ENCODE measurements around the gene ADAMTS2.

The ADAMTS2 gene

DNA sequence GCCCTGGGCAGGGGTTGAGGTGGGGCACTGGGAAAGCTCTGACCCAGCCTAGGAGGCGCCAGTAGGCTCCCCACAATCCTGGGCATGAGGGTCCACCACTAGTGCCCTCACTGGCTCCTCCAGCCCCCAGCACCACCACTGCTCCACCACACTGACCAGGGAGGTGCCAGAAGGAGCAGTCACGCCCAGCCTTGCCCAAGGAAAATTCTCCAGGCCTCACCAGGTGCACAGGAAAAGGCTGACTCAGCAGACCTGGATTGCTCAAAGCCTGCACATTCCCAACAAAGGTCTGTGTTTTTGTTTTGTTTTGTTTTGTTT, 222.2 kb downstream of the ADAMTS2 start:
- Mint-ChIP-seq H3K4me3 (no peak overlapping the region), H3K4me1 (peaks cover 0 to 1% of the 10 kb centered on the region in 2 donors), H3K9me3 (peaks cover 4 to 7% of the 10 kb centered on the region in 2 donors), H3K27ac (no peak overlapping the region), H3K36me3 (no peaks in the 10 kb centered on the region), H3K27me3 (peaks cover 0 to 7% of the 10 kb centered on the region in 2 donors)
- ATAC-seq (replicated peaks) (no peak), DNase-seq (no peak)

DNA sequence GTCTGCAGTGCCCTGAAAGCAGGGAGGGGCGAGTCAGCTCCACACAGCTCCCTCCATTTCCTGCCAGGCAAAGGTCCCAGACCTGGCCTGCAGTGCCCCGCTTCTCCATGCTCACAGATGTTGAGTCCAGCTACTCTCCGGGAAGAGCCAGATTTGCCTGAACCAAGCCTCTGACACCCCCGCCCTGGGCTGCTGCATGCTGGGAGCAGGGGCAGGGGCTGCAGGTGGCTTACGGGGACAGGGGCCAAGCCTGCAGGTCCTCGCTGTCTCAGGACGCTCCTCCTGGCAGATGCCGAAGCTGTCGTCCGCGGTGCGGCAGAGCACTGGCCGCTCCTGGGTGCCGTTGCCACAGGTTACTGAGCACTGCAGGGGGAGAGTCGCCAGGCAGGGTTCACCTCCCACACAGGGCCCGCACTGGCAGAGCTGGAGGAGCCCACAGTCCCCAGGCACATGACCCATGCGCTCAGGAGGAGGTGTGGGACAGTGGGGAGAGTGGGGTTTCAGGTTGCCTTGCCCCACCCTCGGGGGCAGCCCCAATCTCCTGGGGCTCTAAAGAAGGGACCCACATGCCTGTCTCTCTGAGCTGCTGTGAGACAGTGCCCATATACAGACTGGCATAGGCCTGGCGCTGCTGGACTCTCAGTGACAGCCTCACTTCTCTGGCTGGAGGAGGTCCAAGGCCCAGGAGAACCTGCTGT, 222.7 kb downstream of the ADAMTS2 start:
- ATAC-seq (replicated peaks) (no peak), DNase-seq (no peak)
- peaks cover 4 to 7% of the 10 kb centered on the region in 2 donors for H3K9me3 Mint-ChIP-seq
- H3K27ac Mint-ChIP-seq = no peak overlapping the region
- H3K4me1 Mint-ChIP-seq = peaks cover 0 to 1% of the 10 kb centered on the region in 2 donors
- no peak overlapping the region for H3K4me3 Mint-ChIP-seq
- H3K27me3 Mint-ChIP-seq = peaks cover 0 to 7% of the 10 kb centered on the region in 2 donors
- no peaks in the 10 kb centered on the region for H3K36me3 Mint-ChIP-seq

DNA sequence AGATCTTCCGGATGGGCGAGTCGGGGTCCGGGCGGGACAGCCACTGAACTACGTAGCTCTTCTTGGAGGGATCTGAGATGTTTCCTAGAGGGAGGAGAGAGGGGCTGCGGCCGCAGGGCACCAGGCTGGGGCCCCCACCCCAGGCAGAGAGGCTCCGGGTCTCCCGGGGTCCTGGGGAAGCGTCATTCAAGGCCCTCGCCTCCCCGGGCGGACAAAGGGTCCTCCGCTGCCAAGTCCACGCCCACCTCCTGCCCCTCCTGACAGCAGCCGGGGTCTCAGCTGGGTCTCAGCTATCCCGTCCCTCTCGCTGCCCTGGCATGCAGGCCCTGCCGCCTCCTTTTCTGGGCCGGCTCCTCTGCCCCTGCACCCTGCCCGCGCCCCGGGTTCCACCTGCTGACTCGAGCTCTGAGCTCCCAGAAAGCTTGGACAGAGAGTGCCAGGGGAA, 223.6 kb downstream of the ADAMTS2 start:
- H3K4me1 Mint-ChIP-seq = peaks cover 0 to 1% of the 10 kb centered on the region in 2 donors
- no peak for ATAC-seq (replicated peaks)
- H3K27ac Mint-ChIP-seq = no peak overlapping the region
- H3K4me3 Mint-ChIP-seq = no peak overlapping the region
- H3K36me3 Mint-ChIP-seq = no peaks in the 10 kb centered on the region
- DNase-seq = no peak
- peaks cover 0 to 4% of the 10 kb centered on the region in 2 donors for H3K27me3 Mint-ChIP-seq
- H3K9me3 Mint-ChIP-seq = peaks cover 4 to 7% of the 10 kb centered on the region in 2 donors

DNA sequence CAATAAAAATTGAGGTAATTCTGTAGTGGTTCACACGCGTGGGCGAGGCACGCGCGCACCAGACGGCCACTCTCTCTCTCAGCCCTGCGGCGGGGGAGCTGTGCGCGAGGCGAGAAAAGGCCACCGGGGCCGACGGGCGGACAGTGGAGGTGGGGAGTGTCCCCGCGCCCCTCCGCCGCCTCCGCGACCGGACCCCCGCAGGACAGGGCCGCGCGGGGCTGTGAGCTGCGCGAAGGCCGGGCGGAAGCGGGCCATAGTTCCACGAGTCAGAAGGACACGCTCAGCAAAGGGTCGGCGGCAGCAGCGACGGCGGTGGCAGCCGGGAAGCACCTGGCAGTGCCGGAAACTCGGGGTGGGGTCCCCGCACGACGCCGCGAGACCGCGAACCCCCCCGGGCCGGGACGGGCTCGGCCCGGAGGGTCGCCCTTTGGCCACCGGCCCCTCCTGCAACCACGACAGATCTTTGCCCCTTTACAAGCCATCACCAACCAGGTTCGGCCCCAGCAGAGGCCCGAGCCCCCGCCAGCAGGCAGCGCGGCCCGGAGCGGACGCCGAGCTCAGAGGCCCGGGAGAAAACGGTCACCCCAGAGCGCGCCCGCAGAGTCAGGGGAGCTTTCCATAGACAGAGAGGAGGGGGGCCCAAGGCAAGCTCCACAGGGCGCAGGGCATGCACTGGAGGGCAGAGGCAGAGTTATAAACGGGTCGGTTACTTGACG, 224.2 kb downstream of the ADAMTS2 start:
- Mint-ChIP-seq H3K9me3 (peaks cover 9 to 13% of the 10 kb centered on the region in 2 donors), H3K36me3 (peaks cover 0 to 3% of the 10 kb centered on the region in 2 donors), H3K27me3 (no peaks in the 10 kb centered on the region), H3K4me1 (peaks cover 0 to 1% of the 10 kb centered on the region in 2 donors), H3K27ac (no peak overlapping the region), H3K4me3 (no peak overlapping the region)
- DNase-seq (no peak), ATAC-seq (replicated peaks) (no peak)

DNA sequence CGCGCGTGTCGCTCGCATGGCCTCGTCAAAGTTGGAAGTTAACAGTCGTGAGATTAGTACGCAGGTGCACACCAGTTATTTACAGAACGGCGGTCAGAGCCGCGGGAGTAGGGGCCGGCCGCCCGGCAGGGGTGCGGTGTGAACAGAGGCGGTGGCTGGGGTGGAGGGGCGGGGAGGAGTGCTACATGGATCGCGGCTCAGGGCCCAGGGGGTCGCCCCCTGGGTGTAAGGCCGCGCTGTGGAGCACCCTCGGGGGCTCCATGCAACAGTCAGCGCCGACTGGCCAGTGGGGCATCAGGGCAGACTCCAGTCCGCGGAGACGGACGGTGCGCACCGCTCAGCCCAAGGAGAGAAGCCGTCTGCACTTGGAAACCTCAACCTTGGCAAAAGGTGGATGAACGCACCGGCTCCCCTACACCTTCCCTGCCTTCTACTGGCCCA, 224.8 kb downstream of the ADAMTS2 start:
- no peak overlapping the region for H3K27ac Mint-ChIP-seq

DNA sequence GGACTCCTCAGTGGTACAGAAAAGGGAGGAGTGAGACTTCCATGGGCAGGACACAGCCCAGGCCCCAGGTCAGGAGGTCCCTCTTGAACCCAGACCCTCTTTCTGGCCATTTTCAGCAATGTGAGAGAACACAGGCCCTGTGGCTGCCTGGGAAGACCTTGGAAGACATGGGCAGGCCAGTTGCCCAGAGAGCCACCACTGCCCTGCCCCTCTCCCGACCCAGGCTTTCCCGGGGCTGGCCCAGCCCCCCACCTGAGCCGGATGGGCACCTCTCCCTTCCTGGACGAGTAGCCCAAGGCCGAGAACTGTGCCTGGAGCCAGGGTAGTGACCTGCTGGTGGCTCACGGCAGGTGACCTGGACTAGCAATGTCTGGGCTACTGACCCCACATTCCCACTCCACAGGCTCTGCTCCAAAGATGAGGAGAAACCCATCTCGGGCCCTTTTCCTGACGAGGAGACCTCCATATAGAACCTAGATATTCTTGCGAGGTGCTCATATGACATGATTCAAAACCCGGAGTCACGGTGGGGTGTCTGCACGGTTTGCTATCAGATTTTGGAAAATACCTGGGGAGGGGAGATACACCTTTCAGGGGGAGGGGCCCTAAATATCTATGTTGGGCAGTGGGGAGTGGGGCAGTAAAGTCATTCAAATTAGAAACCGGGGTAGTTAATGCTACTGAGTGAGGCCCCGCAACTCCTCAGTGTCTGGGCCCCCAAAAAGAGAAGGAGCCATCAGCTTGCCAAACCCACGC, 225.7 kb downstream of the ADAMTS2 start:
- peaks cover 15 to 24% of the 10 kb centered on the region in 2 donors for H3K9me3 Mint-ChIP-seq
- H3K4me1 Mint-ChIP-seq = no peaks in the 10 kb centered on the region
- no peaks in the 10 kb centered on the region for H3K27me3 Mint-ChIP-seq
- H3K4me3 Mint-ChIP-seq = no peak overlapping the region
- DNase-seq = no peak
- H3K27ac Mint-ChIP-seq = no peak overlapping the region
- ATAC-seq (replicated peaks) = no peak
- peaks cover 0 to 3% of the 10 kb centered on the region in 2 donors for H3K36me3 Mint-ChIP-seq

More for the DNA sequence above, 224.8 kb downstream of the ADAMTS2 start:
- Mint-ChIP-seq H3K4me1 (peaks cover 0 to under 1% of the 10 kb centered on the region in 2 donors), H3K27me3 (no peaks in the 10 kb centered on the region), H3K36me3 (peaks cover 0 to 3% of the 10 kb centered on the region in 2 donors), H3K9me3 (peaks cover 11 to 16% of the 10 kb centered on the region in 2 donors), H3K4me3 (no peak overlapping the region)
- no peak for DNase-seq
- ATAC-seq (replicated peaks) = no peak

DNA sequence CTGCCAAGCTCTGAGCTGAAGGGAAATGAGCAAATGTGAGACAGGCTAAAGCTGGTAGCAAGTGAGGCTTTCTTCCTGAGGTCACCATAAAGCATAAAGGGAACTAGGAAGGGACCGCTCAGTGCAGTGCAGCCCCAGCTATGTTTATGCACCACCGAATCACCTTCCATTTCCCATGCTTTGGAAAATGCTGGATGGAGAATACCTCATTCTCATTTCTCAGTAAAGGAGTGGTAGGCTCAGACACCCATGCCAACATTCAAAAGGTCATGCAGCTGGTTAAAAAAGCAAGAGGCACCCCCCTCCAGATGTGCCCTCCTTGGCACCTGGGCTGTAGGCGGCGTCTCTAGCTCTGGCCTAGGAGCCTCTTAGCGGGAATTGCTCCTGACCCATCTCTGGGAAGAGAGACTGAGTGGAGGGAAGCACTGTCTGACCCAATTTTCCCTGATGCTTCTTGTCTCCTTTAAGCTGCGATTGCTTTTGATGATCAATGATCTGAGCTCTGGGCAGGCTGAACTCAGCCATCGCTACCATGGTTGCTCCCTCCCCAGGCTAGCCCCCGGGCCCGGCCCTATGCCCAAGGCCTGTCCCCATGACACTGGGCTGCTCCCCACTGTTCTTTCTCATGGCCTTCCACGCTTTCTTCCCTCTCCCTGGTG, 226.4 kb downstream of the ADAMTS2 start:
- H3K9me3 Mint-ChIP-seq = peaks cover 19 to 26% of the 10 kb centered on the region in 2 donors
- no peak overlapping the region for H3K4me3 Mint-ChIP-seq
- no peak overlapping the region for H3K27ac Mint-ChIP-seq
- no peaks in the 10 kb centered on the region for H3K27me3 Mint-ChIP-seq
- H3K4me1 Mint-ChIP-seq = no peaks in the 10 kb centered on the region
- DNase-seq (no peak), ATAC-seq (replicated peaks) (no peak)
- peaks cover 0 to 3% of the 10 kb centered on the region in 2 donors for H3K36me3 Mint-ChIP-seq

DNA sequence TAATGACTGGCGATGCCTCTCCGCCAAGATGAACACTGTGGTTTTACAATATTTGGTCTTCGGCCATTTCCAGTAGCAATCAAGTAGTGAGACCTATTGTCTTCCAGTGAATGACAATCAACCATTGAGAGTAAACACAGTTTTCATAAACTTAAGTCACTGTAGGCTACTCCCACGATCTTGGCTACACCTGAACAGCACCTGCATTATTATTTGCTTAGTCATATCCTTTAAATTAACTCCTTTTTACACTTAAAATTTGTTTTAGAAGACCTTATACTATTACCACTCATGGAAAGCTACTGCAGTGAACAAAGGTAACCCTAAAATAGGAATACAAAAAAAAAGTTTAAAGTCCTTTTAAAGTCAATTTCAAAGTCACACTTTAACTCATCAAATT, 226.9 kb downstream of the ADAMTS2 start:
- ATAC-seq (replicated peaks) (no peak), DNase-seq (no peak)
- Mint-ChIP-seq H3K4me1 (no peaks in the 10 kb centered on the region), H3K27me3 (no peaks in the 10 kb centered on the region), H3K4me3 (no peak overlapping the region), H3K36me3 (peaks cover 0 to 3% of the 10 kb centered on the region in 2 donors), H3K9me3 (peaks cover 22 to 31% of the 10 kb centered on the region in 2 donors), H3K27ac (no peak overlapping the region)

DNA sequence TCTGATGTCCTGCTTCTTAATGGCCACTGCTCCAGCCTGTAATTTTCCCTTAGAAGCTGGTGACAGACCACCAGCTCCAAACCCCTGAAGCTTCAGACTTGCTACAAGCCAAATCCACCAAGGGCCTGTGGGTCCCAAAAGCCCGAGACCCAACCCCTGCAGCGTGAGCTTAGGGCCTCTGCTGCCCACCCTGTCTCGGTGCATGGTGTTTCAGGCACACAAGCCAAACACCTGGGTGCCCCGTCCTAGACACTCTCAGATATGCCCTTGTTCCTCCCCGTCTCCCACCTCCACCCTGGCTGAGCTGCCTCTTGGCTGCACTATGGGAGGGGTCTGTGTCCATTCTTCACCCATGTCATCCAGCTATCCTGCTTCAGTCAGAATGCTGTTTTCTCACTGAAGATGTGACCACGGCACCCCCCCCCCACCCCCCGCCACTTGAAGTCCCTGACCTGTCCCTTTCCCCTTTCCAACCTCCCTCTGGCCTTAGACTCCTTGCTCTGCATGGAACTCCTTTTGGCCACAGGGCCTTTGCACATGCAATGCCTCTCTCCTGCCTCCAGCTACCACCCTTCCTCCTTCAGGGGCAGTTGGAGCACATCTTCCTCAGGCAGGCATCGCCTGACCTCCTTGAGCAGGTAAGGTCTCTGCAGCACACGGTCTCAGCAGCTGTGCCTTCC, 229.3 kb downstream of the ADAMTS2 start:
- no peak for DNase-seq
- H3K36me3 Mint-ChIP-seq = peaks cover 0 to 3% of the 10 kb centered on the region in 2 donors
- H3K4me3 Mint-ChIP-seq = no peak overlapping the region
- no peak for ATAC-seq (replicated peaks)
- H3K4me1 Mint-ChIP-seq = no peaks in the 10 kb centered on the region
- H3K9me3 Mint-ChIP-seq = peaks cover 22 to 35% of the 10 kb centered on the region in 2 donors
- no peaks in the 10 kb centered on the region for H3K27me3 Mint-ChIP-seq
- H3K27ac Mint-ChIP-seq = no peak overlapping the region

DNA sequence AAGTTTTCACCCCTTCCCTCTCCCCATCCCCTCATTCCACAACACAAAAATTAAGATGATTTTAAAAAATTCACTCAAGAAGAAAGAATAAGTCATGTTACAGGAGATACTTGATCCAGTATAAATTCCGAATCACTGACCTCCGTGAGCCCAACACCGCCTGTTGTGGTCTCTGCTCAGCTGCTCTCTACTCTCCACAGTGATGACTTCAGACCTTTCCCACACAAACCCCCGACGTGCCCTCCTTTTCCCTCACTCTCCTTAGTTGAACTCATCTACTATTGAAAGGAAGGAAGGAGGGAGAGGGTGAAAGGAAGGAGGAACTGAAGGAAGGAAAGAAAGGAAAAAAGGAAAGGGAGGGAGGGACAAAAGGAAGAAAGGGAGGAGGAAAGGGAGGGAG, 230.0 kb downstream of the ADAMTS2 start:
- Mint-ChIP-seq H3K9me3 (peaks cover 22 to 34% of the 10 kb centered on the region in 2 donors), H3K27ac (no peak overlapping the region), H3K4me1 (no peaks in the 10 kb centered on the region), H3K4me3 (no peak overlapping the region), H3K27me3 (no peaks in the 10 kb centered on the region), H3K36me3 (peaks cover 0 to 3% of the 10 kb centered on the region in 2 donors)
- DNase-seq (no peak), ATAC-seq (replicated peaks) (no peak)

DNA sequence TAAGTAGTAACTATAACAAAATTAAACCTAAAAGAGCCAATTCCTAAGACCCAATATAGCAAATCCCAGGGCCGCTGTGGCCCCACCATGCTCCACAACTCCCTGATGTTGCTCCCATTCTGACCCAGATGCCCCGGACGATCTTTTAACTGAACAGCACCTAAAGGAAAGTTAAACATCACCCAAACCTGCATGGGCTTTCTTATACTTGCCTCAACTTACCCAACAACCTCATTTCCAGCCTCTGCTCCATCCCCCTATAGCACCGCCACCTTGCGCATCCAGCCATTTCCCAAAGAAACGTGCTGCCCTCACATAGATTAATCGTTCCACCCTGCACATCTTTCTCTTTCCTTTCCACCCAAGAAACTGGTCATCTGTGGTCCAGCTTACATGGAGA, 230.5 kb downstream of the ADAMTS2 start:
- Mint-ChIP-seq H3K36me3 (peaks cover 0 to 3% of the 10 kb centered on the region in 2 donors), H3K27me3 (no peaks in the 10 kb centered on the region), H3K27ac (no peak overlapping the region), H3K9me3 (peaks cover 22 to 29% of the 10 kb centered on the region in 2 donors), H3K4me1 (no peaks in the 10 kb centered on the region), H3K4me3 (no peak overlapping the region)
- DNase-seq = no peak
- no peak for ATAC-seq (replicated peaks)

DNA sequence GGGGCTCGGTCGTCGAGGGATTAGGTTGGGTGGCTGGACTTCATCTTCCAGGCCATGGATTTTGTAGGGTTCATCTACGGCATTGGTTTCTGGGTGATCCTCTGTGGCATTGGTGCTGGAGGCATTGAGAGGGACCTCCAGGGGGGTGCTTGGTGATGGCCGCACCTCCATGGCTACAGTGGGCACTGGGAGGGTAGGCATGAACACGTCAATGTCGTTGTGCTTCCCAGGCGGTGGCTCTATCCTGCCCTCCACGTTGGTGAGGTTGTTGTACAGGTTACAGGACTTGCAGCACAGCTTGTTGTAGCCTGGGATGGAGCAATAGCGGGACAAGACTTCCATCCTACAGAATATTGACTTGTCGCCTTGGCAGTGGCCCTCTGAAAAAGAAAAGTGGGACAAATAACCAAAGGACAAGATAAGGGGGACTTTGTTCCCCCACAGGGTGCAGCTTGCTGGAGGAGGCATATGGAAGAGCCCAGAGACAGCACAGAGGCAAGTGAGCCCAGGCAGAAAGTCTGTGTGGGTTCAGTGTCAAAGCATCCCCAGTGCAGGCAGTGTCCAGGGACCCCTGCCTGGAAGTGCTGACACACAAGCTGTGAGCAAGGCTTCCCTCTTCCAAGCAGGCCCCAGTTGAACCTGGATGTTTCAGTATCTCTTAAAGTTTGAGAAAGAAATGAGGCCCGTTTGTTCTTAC, 231.2 kb downstream of the ADAMTS2 start:
- Mint-ChIP-seq H3K27me3 (no peaks in the 10 kb centered on the region), H3K36me3 (peaks cover 0 to 3% of the 10 kb centered on the region in 2 donors), H3K4me3 (no peak overlapping the region), H3K4me1 (no peaks in the 10 kb centered on the region), H3K9me3 (peaks cover 24 to 28% of the 10 kb centered on the region in 2 donors), H3K27ac (no peak overlapping the region)
- ATAC-seq (replicated peaks) (no peak), DNase-seq (no peak)

DNA sequence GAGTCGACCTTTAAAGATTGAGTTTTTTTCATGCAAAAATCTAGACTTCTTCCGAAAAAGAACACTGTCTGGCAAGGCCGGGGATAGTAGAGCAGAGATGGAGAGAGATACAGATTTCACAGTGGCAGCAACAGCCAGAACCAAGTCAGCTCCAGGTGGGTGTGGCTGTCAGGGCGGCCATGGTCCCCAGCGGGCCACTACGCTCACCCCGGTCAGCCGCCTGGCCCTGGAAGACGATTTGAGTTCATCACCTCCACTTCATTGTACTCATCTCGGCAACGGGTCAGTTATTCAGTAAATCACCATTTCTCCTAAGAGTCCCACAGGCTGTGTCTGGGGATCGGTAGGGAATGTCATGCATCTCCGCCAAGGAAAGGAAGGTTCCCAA, 232.1 kb downstream of the ADAMTS2 start:
- Mint-ChIP-seq H3K27me3 (no peaks in the 10 kb centered on the region), H3K4me3 (no peak overlapping the region), H3K9me3 (peaks cover 27 to 28% of the 10 kb centered on the region in 2 donors), H3K36me3 (peaks cover 0 to 3% of the 10 kb centered on the region in 2 donors), H3K4me1 (no peaks in the 10 kb centered on the region), H3K27ac (no peak overlapping the region)
- ATAC-seq (replicated peaks) (no peak), DNase-seq (no peak)
